Lower lobe of right lung (tissue), 2 donors: ENCODE measurements around the gene SGPP2. TPM values are rescaled to one million over a fixed set of nuclear protein-coding genes. Genes with fewer than 3 reads are reported as not detected.

Experiments
- ATAC-seq, 2 donors: fragments of 200-7000 bp; cut with Tn5 transposase; one replicate each; pipeline ENCODE4 v1.9.1; 2020 to 2022; ENCODE audit warnings: mild to moderate bottlenecking in 2 of 2, moderate library complexity in 2 of 2
- DNase-seq: peaks from one replicate; pipeline ENCODE4 v3.0.0-alpha.2; 2020
- H3K27ac ChIP-seq: fragments of 200-600 bp; one replicate; pipeline ENCODE4 v1.8.0; 2022
- H3K27me3 ChIP-seq: fragments of 200-600 bp; one replicate; pipeline ENCODE4 v1.8.0; 2022; ENCODE audit warnings: low read depth
- H3K36me3 ChIP-seq: fragments of 200-600 bp; one replicate; pipeline ENCODE4 v1.8.0; 2022; ENCODE audit warnings: mild to moderate bottlenecking
- H3K4me1 ChIP-seq: fragments of 200-600 bp; one replicate; pipeline ENCODE4 v1.8.0; 2022
- H3K4me3 ChIP-seq: fragments of 200-600 bp; one replicate; pipeline ENCODE4 v1.8.0; 2022; ENCODE audit warnings: mild to moderate bottlenecking
- H3K9me3 ChIP-seq: fragments of 200-600 bp; one replicate; pipeline ENCODE4 v1.8.0; 2022
- intact Hi-C: fragments of 100-400 bp; cut with DNase I; formaldehyde crosslinking; loops from one replicate; pipeline ENCODE4 v1.11.0; 2022
- long read RNA-seq: library from polyadenylated mRNA; unstranded; transcript quantifications from one replicate; pipeline ENCODE4 v2.0.0, GENCODE V29; 2021
- total RNA-seq: library from RNA; stranded (reverse); fragmentation: NEBNext Ultra II Directional; extraction: Animal tissue kit (Norgen Biotek cat#: 25700); gene quantifications from one replicate; pipeline ENCODE4 v1.2.1, GENCODE V29; 2021
- TF ChIP-seq, protein P1 (sequence below): fragments of 200-600 bp; IDR thresholded peaks from one replicate; pipeline ENCODE4 v1.8.0; 2022; ENCODE audit warnings: antibody characterized with exemption, mild to moderate bottlenecking
- donor health status: DM: no; HTN: yes; CAD: no; lungs with severe emphysema.

SGPP2 gene, protein sequence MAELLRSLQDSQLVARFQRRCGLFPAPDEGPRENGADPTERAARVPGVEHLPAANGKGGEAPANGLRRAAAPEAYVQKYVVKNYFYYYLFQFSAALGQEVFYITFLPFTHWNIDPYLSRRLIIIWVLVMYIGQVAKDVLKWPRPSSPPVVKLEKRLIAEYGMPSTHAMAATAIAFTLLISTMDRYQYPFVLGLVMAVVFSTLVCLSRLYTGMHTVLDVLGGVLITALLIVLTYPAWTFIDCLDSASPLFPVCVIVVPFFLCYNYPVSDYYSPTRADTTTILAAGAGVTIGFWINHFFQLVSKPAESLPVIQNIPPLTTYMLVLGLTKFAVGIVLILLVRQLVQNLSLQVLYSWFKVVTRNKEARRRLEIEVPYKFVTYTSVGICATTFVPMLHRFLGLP
- total RNA-seq = 23.9 TPM
- long read RNA-seq, transcript SGPP2-201 (5 exons, 3,336 nt) = major isoform, 15 of 29 reads
- long read RNA-seq, partial matches to known transcripts = 8 of 29 reads
- long read RNA-seq, other reads (novel, unspliced or antisense) = 6 of 29 reads

DNA sequence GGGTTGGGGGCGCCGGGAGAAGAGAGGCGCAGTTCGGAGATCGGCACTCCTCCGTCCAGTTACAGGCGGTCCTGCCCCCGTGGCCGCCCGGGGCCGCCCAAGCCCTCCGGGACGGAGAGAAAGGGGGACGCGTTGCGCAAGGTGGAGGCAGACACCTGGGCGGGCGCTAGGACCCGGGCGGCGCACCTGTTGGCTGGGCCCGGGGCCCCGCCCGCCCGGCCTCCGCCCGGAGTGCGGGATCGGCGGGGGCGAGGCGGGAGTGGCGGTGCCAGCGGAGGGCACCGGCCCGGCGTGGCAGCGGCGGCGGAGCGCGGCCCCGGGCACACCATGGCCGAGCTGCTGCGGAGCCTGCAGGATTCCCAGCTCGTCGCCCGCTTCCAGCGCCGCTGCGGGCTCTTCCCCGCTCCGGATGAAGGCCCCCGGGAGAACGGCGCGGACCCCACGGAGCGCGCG is at the start of gene SGPP2:
TSS of gene SGPP2 (plus strand) at position 268 of the 453 bp plus-strand sequence. CDS start at position 328, 60 bp downstream.
- H3K4me1 ChIP-seq = peaks cover 32% of the 10 kb centered on the region
- peaks cover 29% of the 10 kb centered on the region for H3K27me3 ChIP-seq
- no peaks in the 10 kb centered on the region for H3K9me3 ChIP-seq
- intact Hi-C loops = no loop called here
- TF ChIP-seq, protein P1, sequence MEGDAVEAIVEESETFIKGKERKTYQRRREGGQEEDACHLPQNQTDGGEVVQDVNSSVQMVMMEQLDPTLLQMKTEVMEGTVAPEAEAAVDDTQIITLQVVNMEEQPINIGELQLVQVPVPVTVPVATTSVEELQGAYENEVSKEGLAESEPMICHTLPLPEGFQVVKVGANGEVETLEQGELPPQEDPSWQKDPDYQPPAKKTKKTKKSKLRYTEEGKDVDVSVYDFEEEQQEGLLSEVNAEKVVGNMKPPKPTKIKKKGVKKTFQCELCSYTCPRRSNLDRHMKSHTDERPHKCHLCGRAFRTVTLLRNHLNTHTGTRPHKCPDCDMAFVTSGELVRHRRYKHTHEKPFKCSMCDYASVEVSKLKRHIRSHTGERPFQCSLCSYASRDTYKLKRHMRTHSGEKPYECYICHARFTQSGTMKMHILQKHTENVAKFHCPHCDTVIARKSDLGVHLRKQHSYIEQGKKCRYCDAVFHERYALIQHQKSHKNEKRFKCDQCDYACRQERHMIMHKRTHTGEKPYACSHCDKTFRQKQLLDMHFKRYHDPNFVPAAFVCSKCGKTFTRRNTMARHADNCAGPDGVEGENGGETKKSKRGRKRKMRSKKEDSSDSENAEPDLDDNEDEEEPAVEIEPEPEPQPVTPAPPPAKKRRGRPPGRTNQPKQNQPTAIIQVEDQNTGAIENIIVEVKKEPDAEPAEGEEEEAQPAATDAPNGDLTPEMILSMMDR = no peak
- H3K36me3 ChIP-seq = no peaks in the 10 kb centered on the region
- DNase-seq (peak; percentile 73), ATAC-seq (peak; percentile 84 to 89)
- peak within 1 kb of the TSS; percentile 75 for H3K27ac ChIP-seq
- peak within 1 kb of the TSS; percentile 65 for H3K4me3 ChIP-seq

DNA sequence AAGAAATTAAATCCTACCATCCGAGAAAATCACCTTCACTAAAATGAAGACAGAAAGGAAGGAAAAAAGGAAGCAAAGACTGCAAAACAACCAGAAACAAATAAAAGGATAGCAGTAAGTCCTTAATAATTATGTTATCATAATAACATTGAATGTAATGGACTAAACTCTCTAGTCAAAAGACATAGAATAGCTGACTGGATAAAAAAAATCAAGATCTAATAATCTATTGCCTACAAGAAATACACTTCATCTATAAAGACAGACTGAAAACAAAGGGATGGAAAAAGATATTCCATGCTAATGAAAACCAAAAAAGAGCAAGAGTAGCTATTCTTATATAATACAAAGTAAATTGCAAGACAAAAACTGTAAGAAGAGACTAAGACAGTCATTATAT is 48.5 kb upstream of the SGPP2 start:
- H3K27me3 ChIP-seq = no peaks in the 10 kb centered on the region
- H3K4me3 ChIP-seq = no peak overlapping the region
- no peak for ATAC-seq
- H3K36me3 ChIP-seq = no peaks in the 10 kb centered on the region
- H3K27ac ChIP-seq = no peak overlapping the region
- TF ChIP-seq, protein P1 = no peak
- intact Hi-C loops = no loop called here
- no peak for DNase-seq
- H3K4me1 ChIP-seq = no peaks in the 10 kb centered on the region
- no peaks in the 10 kb centered on the region for H3K9me3 ChIP-seq

DNA sequence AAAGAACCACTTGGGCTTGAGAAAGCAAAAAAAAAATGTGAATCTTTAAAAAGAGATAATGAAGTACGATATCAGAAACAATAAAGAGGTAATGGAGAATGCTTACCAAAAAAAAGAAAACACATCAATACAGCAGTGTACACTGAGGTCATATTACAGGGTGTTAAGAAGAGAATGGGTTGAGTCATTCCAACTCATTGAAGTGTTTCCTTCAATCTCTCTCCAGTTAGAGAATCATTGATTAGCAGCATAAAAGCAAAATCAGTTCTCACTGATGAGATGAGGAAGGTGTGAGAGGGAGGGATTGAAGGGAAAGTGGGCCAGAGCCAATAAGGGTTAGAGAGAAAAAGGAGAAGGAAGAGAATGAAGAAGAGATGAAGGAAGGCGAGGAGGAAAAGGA is 43.9 kb upstream of the SGPP2 start:
- DNase-seq (no peak), ATAC-seq (no peak)
- intact Hi-C loops = no loop called here
- TF ChIP-seq, protein P1 = no peak
- no peaks in the 10 kb centered on the region for H3K27me3 ChIP-seq
- no peaks in the 10 kb centered on the region for H3K36me3 ChIP-seq
- H3K4me1 ChIP-seq = no peaks in the 10 kb centered on the region
- H3K9me3 ChIP-seq = no peaks in the 10 kb centered on the region
- H3K27ac ChIP-seq = no peak overlapping the region
- H3K4me3 ChIP-seq = no peak overlapping the region

DNA sequence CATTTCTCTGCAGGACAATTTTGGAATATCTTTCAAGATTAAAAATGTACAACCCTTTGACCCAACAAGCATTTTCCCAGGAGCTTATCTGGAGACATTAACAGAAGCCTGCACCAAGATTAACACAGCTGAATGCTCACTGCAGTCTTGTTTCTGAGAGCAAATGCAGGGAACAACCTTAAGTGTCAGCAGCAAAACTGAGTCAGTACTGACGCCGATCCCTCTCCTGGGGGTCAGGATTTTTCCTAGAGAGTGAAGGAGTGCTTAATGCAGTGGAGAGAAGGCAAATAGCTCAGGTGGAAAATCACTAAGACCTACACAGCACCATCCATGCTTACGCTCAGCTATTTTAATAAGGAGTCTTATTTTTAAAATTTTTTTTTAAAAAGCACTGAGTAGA is 42.8 kb upstream of the SGPP2 start:
- ATAC-seq (no peak), DNase-seq (no peak)
- H3K4me3 ChIP-seq = no peak overlapping the region
- TF ChIP-seq, protein P1 = no peak
- intact Hi-C loops = no loop called here
- no peaks in the 10 kb centered on the region for H3K9me3 ChIP-seq
- no peaks in the 10 kb centered on the region for H3K27me3 ChIP-seq
- H3K27ac ChIP-seq = no peak overlapping the region
- no peaks in the 10 kb centered on the region for H3K4me1 ChIP-seq
- H3K36me3 ChIP-seq = no peaks in the 10 kb centered on the region

DNA sequence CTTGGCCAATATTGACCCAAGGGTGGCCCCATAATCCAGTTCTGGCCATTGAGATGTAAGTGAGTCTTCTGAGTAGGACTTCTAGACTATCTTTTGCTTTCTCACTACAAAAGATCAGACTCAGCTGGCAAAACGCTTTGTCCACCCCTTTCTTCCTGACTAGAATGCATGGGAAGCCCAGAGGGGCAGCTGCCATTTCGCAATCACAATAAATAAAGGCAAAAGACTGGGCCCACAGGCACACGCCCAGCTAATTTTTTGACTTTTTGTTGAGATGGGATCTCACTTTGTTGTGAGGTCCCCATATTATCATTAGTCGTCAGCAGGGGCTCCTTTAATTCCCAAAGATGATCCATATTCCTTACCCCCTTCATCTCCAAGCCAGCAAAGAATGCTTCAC is 41.1 kb upstream of the SGPP2 start:
- no peaks in the 10 kb centered on the region for H3K36me3 ChIP-seq
- intact Hi-C loops = no loop called here
- H3K4me3 ChIP-seq = no peak overlapping the region
- no peaks in the 10 kb centered on the region for H3K4me1 ChIP-seq
- no peaks in the 10 kb centered on the region for H3K27me3 ChIP-seq
- H3K9me3 ChIP-seq = no peaks in the 10 kb centered on the region
- H3K27ac ChIP-seq = no peak overlapping the region
- ATAC-seq = no peak
- no peak for DNase-seq
- TF ChIP-seq, protein P1 = no peak
